Keratinocyte (primary cell): ENCODE results near the gene SRF. TPM values are rescaled to one million over a fixed set of nuclear protein-coding genes. Genes with fewer than 3 reads are reported as not detected.

Source experiments
- DNase-seq: peaks from one replicate; pipeline ENCODE4 v3.0.0-alpha.2; 2011; ENCODE audit warnings: low read depth, missing footprints, low spot score
- FAIRE-seq: peaks from 2 replicates; lab custom pipeline; 2011; peaks lifted over from hg19 to GRCh38; lab: Jason Lieb, UNC
- H2AFZ ChIP-seq: 2 replicates; pipeline ENCODE4 v1.6.0; 2012; ENCODE audit warnings: low read length, control low read depth, inconsistent platforms; ENCODE audit not compliant: control insufficient read depth
- H3K27ac ChIP-seq: 2 replicates; pipeline ENCODE4 v1.5.1; 2011; ENCODE audit warnings: low read length; ENCODE audit not compliant: control insufficient read depth, insufficient read depth
- H3K27me3 ChIP-seq: 3 replicates; pipeline ENCODE4 v1.6.0; 2011; ENCODE audit warnings: low read length; ENCODE audit not compliant: control insufficient read depth, insufficient read depth; ENCODE audit errors: extremely low read depth
- H3K36me3 ChIP-seq, 2 experiments: 2 replicates in 1 of 2; 3 replicates in 1 of 2; pipeline ENCODE4 v1.5.1; 2011; ENCODE audit warnings: low read length in 2 of 2, mild to moderate bottlenecking in 1 of 2; ENCODE audit not compliant: control insufficient read depth in 2 of 2, insufficient read depth in 2 of 2; ENCODE audit errors: extremely low read depth in 1 of 2
- H3K4me1 ChIP-seq: 3 replicates; pipeline ENCODE4 v1.5.1; 2011; ENCODE audit warnings: low read length; ENCODE audit not compliant: control insufficient read depth, insufficient read depth; ENCODE audit errors: extremely low read depth
- H3K4me2 ChIP-seq: 3 replicates; pipeline ENCODE4 v1.6.0; 2011; ENCODE audit warnings: low read depth, low read length; ENCODE audit not compliant: control insufficient read depth, insufficient read depth; ENCODE audit errors: extremely low read depth
- H3K4me3 ChIP-seq, 3 experiments: fragments of 200-600 bp in 1 of 3; sonication (generic) in 1 of 3; 2 replicates in 2 of 3; 3 replicates in 1 of 3; pipeline ENCODE4 v1.5.1; 2011 to 2016; ENCODE audit warnings: low read length in 3 of 3, mild to moderate bottlenecking in 3 of 3, control low read depth in 2 of 3, inconsistent platforms in 1 of 3, low read depth in 1 of 3, mixed read lengths in 1 of 3, mixed run types in 1 of 3, moderate library complexity in 1 of 3; ENCODE audit not compliant: control insufficient read depth in 2 of 3, insufficient read depth in 2 of 3; ENCODE audit errors: extremely low read depth in 1 of 3
- H3K79me2 ChIP-seq: 2 replicates; pipeline ENCODE4 v1.6.0; 2012; ENCODE audit warnings: low read length; ENCODE audit not compliant: control insufficient read depth, insufficient read depth
- H3K9ac ChIP-seq: 3 replicates; pipeline ENCODE4 v1.6.0; 2011; ENCODE audit warnings: low read length; ENCODE audit not compliant: control insufficient read depth, insufficient read depth; ENCODE audit errors: extremely low read depth
- H3K9me1 ChIP-seq: 3 replicates; pipeline ENCODE4 v1.6.0; 2011; ENCODE audit warnings: low read length; ENCODE audit not compliant: control insufficient read depth, insufficient read depth; ENCODE audit errors: extremely low read depth
- H3K9me3 ChIP-seq: 2 replicates; pipeline ENCODE4 v1.5.1; 2012; ENCODE audit warnings: low read depth, low read length; ENCODE audit not compliant: control insufficient read depth
- H4K20me1 ChIP-seq: 3 replicates; pipeline ENCODE4 v1.6.0; 2011; ENCODE audit warnings: low read length; ENCODE audit not compliant: control insufficient read depth, insufficient read depth; ENCODE audit errors: extremely low read depth
- EZH2 ChIP-seq: IDR thresholded peaks from one replicate; pipeline ENCODE4 v1.6.1; 2012; ENCODE audit warnings: inconsistent platforms, mild to moderate bottlenecking, low read length, moderate library complexity
- dilution Hi-C: fragments of 300-500 bp; cut with MboI; formaldehyde crosslinking; loops from one replicate; pipeline ENCODE4 v1.7.0; 2020; ENCODE audit warnings: low sequenced_read_pairs; ENCODE audit not compliant: extremely low pct_ligation_motif_present
- polyA plus RNA-seq, 5 experiments: library from polyadenylated mRNA; depleted of rRNA in 3 of 5; stranded (reverse) in 3 of 5; stranded (forward) in 1 of 5; unstranded in 1 of 5; fragments of >200 nt; gene quantifications; 1 replicate in 1 of 5; 2 replicates in 3 of 5; 3 replicates in 1 of 5; pipeline versions ENCODE4 v1.2.1 to v1.2.3, GENCODE V29; 2011 to 2012; ENCODE audit warnings: missing spikeins in 2 of 5, low read depth in 1 of 5, low replicate concordance in 1 of 5
- TF ChIP-seq, protein P1 (sequence below), 3 experiments: IDR thresholded peaks in 1 of 3; conservative IDR thresholded peaks in 1 of 3; optimal IDR thresholded peaks in 1 of 3; 2 replicates in 2 of 3; 3 replicates in 1 of 3; pipeline versions ENCODE3 to v1.5.1; 2011; ENCODE audit warnings: low read length in 3 of 3, mild to moderate bottlenecking in 3 of 3, moderate library complexity in 2 of 3, control low read depth in 1 of 3, inconsistent platforms in 1 of 3; ENCODE audit not compliant: insufficient read depth in 2 of 3; ENCODE audit errors: extremely low read depth in 1 of 3

Gene SRF
- polyA plus RNA-seq, 1 donor (not counting 4 experiments of a cell fraction or from before 2014, with no cell fraction given) = 28.5 TPM

DNA sequence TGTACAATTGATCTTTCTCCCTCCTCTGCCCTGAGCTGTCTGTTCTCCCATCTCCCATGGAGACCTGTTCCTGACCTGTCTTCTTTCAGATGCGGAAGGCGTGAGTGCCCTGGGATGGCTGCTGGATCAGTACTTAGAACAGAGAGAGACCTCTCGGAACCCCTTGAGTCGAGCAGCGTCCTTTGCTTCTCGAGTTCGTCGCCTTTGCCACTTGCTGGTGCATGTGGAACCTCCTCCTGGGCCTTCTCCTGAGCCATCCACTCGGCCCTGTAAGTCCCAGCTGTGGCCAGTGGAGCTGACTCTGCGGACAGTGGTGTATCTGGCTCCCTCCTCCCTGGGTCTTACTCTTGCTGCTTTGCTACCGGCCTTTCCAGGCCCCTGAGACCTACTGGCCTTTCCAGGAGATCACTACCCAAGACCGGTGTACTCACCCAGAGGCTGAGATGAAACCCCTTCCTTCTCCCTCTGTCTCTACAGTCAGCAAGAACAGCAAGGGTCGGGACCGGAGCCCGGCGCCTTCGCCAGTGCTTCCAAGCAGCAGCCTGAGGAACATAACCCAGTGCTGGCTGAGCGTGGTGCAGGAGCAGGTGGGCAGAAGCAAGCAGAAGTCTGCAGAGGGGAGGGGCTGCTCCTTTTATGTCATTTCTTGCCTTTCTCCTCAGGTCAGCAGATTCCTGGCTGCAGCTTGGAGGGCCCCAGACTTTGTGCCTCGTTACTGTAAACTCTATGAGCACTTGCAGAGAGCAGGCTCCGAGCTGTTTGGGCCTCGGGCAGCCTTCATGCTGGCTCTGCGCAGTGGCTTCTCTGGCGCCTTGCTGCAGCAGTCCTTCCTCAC is 33.4 kb downstream of the SRF start:
- no peak for TF ChIP-seq EZH2
- TF ChIP-seq, protein P1, sequence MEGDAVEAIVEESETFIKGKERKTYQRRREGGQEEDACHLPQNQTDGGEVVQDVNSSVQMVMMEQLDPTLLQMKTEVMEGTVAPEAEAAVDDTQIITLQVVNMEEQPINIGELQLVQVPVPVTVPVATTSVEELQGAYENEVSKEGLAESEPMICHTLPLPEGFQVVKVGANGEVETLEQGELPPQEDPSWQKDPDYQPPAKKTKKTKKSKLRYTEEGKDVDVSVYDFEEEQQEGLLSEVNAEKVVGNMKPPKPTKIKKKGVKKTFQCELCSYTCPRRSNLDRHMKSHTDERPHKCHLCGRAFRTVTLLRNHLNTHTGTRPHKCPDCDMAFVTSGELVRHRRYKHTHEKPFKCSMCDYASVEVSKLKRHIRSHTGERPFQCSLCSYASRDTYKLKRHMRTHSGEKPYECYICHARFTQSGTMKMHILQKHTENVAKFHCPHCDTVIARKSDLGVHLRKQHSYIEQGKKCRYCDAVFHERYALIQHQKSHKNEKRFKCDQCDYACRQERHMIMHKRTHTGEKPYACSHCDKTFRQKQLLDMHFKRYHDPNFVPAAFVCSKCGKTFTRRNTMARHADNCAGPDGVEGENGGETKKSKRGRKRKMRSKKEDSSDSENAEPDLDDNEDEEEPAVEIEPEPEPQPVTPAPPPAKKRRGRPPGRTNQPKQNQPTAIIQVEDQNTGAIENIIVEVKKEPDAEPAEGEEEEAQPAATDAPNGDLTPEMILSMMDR (optimal IDR thresholded peaks at IDR 0.05 in 1 of 3, IDR thresholded peaks at IDR 0.05 in 1 of 3, conservative IDR thresholded peaks at IDR 0.05 in 1 of 3; ENCODE audit: extremely low read depth in 1 of 3, insufficient read depth in 2 of 3, low read length in 3 of 3) = no peak
- peaks cover 27 to 35% of the 10 kb centered on the region in 2 experiments for H3K36me3 ChIP-seq
- dilution Hi-C loops = no loop called here
- H3K9me3 ChIP-seq = no peaks in the 10 kb centered on the region
- no peaks in the 10 kb centered on the region for H3K79me2 ChIP-seq
- H3K9me1 ChIP-seq = no peaks in the 10 kb centered on the region
- H3K4me2 ChIP-seq = no peak overlapping the region
- DNase-seq = no peak
- no peak for FAIRE-seq
- H3K4me3 ChIP-seq = no peak overlapping the region
- H3K4me1 ChIP-seq = peaks cover 3% of the 10 kb centered on the region
- H2AFZ ChIP-seq = no peak overlapping the region
- no peak overlapping the region for H3K27ac ChIP-seq
- no peaks in the 10 kb centered on the region for H3K27me3 ChIP-seq
- H3K9ac ChIP-seq = no peak overlapping the region
- H4K20me1 ChIP-seq = no peaks in the 10 kb centered on the region

DNA sequence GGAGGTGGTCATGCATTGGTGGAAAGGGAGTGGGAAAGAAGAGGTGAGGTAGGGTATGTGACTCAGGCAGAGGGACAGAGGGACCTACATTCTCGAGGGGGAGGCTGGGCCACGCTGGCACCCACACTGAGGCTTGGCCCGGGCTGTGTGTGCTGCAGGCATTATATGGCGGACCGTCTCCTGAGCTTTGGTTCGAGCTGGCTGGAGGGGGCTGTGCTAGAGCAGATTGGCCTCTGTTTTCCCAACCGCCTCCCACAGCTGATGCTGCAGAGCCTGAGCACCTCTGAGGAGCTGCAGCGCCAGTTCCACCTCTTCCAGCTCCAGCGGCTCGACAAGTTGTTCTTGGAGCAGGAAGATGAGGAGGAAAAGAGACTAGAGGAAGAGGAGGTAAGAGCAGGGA is 34.8 kb downstream of the SRF start:
- Histone ChIP-seq H3K9me1 (no peaks in the 10 kb centered on the region), H3K79me2 (no peaks in the 10 kb centered on the region), H3K4me3 (no peak overlapping the region), H3K36me3 (peaks cover 18 to 27% of the 10 kb centered on the region in 2 experiments), H4K20me1 (no peaks in the 10 kb centered on the region), H3K27me3 (no peaks in the 10 kb centered on the region), H3K4me2 (no peak overlapping the region), H3K4me1 (no peaks in the 10 kb centered on the region), H3K9ac (no peak overlapping the region), H2AFZ (no peak overlapping the region), H3K27ac (no peak overlapping the region), H3K9me3 (no peaks in the 10 kb centered on the region)
- FAIRE-seq (no peak), DNase-seq (no peak)
- TF ChIP-seq, protein P1 (optimal IDR thresholded peaks at IDR 0.05 in 1 of 3, IDR thresholded peaks at IDR 0.05 in 1 of 3, conservative IDR thresholded peaks at IDR 0.05 in 1 of 3; ENCODE audit: extremely low read depth in 1 of 3, insufficient read depth in 2 of 3, low read length in 3 of 3) = no peak
- TF ChIP-seq EZH2 = no peak
- dilution Hi-C loops = no loop called here
